ES-I3 (cell line): Measurements from ENCODE around the gene LAMB4.

Source experiments
- H3K36me3 ChIP-seq: 2 replicates; pipeline ENCODE4 v1.6.1; 2013; ENCODE audit warnings: mild to moderate bottlenecking, low read length, control low read depth, moderate library complexity; ENCODE audit not compliant: insufficient read depth
- H3K4me1 ChIP-seq: 2 replicates; pipeline ENCODE4 v1.6.1; 2013; ENCODE audit warnings: mild to moderate bottlenecking, control low read depth, low read length; ENCODE audit not compliant: insufficient read depth
- H3K9ac ChIP-seq: 2 replicates; pipeline ENCODE4 v1.6.1; 2013; ENCODE audit warnings: low read depth, mild to moderate bottlenecking, low read length, moderate library complexity
- H3K9me3 ChIP-seq: 2 replicates; pipeline ENCODE4 v1.6.1; 2013; ENCODE audit warnings: mild to moderate bottlenecking, low read length, moderate library complexity; ENCODE audit not compliant: control insufficient read depth, insufficient read depth

The LAMB4 gene

GRCh38 chr7:108130261-108130660 is at the start of gene LAMB4:
Gene LAMB4 (minus strand): TSS chr7:108130361. CDS start chr7:108123164, 7,197 bp downstream.
- Histone ChIP-seq H3K4me1 (peaks cover 3% of the 10 kb centered on the region; the same call in 1 of the 2 replicates), H3K36me3 (no peaks in the 10 kb centered on the region), H3K9me3 (no peaks in the 10 kb centered on the region), H3K9ac (no peak within 1 kb of the TSS)

DNA sequence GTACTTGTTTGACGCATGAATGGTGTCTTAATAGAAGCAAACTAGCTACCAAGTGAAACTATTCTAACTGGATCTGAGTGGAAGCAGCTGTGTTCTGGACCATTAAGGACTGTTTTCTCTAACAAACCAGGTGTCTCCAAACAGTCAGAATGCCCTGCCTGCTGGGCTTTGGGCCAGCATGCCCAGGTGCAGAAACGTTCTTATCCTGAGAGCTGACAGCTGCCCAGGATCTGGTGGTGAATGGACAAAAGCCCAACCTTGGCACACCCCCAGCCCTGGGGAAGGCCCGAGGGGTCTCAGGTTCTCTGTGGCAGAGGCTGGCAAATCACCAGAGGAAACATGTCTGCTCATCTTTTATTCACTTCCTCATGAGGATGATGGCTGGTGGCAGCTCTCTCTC is 48.2 kb upstream of the LAMB4 start:
- Histone ChIP-seq H3K9me3 (no peaks in the 10 kb centered on the region), H3K4me1 (peaks cover 4% of the 10 kb centered on the region), H3K36me3 (no peaks in the 10 kb centered on the region), H3K9ac (no peak overlapping the region)

DNA sequence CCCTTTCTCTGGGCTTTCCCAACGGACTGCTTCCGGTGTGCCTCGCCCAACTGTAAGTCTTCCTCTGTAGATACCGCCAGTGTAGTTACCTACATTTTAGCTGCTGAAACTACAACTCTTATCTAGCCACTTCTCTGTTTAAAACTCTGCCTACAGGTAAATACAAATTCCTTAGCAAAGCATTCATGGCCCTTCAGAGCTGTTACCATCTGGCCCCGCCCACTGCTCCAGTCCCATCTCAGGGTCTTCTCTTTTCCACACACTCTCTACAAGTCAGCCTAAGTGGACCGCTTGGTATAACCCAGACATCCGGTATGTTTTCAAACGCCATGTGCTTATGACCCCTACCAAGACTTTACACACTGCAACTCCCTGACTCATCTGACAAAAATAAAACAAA is 41.0 kb upstream of the LAMB4 start:
- H3K9me3 ChIP-seq: no peaks in the 10 kb centered on the region
- no peaks in the 10 kb centered on the region for H3K36me3 ChIP-seq
- no peak overlapping the region for H3K9ac ChIP-seq
- 0 out of 2 replicates have a peak, but pooled peaks cover 5% of the 10 kb centered on the region for H3K4me1 ChIP-seq

GRCh38 chr7:108170251-108170650 is 40.1 kb upstream of the LAMB4 start:
- Histone ChIP-seq H3K9me3 (no peaks in the 10 kb centered on the region), H3K36me3 (no peaks in the 10 kb centered on the region), H3K9ac (no peak overlapping the region), H3K4me1 (0 out of 2 replicates have a peak, but pooled peaks cover 5% of the 10 kb centered on the region)

GRCh38 chr7:108167460-108167859 is 37.3 kb upstream of the LAMB4 start:
- H3K36me3 ChIP-seq: no peaks in the 10 kb centered on the region
- H3K9me3 ChIP-seq: no peaks in the 10 kb centered on the region
- 0 out of 2 replicates have a peak, but pooled peaks cover 5% of the 10 kb centered on the region for H3K4me1 ChIP-seq
- H3K9ac ChIP-seq: no peak overlapping the region

DNA sequence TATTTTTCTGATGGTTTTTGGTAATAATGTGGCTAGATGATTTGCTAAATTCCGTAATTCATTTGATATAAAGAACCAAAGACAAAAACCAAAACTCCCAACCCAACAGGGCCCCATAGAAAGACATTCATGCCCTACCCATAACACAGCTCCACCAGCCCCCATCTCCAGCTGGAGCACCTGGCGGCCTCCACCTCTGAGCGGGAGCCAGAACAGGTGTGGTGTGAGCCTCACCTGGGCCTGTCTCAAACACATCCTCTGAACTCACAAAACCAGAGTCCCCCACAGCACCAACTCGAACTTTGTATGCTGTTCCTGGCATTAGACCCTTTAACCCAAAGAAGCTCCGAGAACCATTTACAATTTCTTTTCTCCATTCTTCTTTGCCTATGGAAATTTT is 36.5 kb upstream of the LAMB4 start:
- Histone ChIP-seq H3K9ac (no peak overlapping the region), H3K9me3 (no peaks in the 10 kb centered on the region), H3K36me3 (no peaks in the 10 kb centered on the region), H3K4me1 (0 out of 2 replicates have a peak, but pooled peaks cover 5% of the 10 kb centered on the region)

GRCh38 chr7:108165723-108166122 is 35.6 kb upstream of the LAMB4 start:
- H3K9me3 ChIP-seq: no peaks in the 10 kb centered on the region
- no peaks in the 10 kb centered on the region for H3K4me1 ChIP-seq
- H3K9ac ChIP-seq: no peak overlapping the region
- no peaks in the 10 kb centered on the region for H3K36me3 ChIP-seq

- no peaks in the 10 kb centered on the region for H3K9me3 ChIP-seq
- no peaks in the 10 kb centered on the region for H3K36me3 ChIP-seq
- no peaks in the 10 kb centered on the region for H3K4me1 ChIP-seq
- no peak overlapping the region for H3K9ac ChIP-seq
These were observed 34.8 kb upstream of the LAMB4 start for GRCh38 chr7:108164946-108165345.

DNA sequence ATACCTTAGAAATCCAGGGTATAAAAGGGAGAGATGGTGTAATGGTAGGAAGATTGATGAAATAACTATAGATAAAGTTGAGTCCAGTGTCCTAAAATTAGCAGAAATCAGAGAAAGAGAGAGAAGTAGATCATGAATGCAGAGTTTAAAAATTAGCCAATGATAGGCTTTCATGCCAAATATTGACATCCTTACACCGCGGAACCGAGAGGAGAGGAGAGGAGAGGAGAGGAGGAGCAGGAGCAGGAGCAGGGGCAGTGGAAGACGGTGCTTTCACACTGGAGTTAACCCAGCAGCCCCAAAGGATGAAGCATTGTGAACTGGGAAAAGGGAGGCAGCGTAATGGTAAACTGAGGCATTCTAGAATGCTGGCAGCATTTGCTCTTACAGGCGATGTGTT is 34.2 kb upstream of the LAMB4 start:
- no peak overlapping the region for H3K9ac ChIP-seq

GRCh38 chr7:108158776-108159175 is 28.6 kb upstream of the LAMB4 start:
- Histone ChIP-seq H3K36me3 (no peaks in the 10 kb centered on the region), H3K4me1 (no peaks in the 10 kb centered on the region; the same call in 1 of the 2 replicates), H3K9ac (no peak overlapping the region), H3K9me3 (no peaks in the 10 kb centered on the region)

More for the DNA sequence above, 34.2 kb upstream of the LAMB4 start:
- no peaks in the 10 kb centered on the region for H3K9me3 ChIP-seq
- H3K36me3 ChIP-seq: no peaks in the 10 kb centered on the region
- H3K4me1 ChIP-seq: no peaks in the 10 kb centered on the region

- Histone ChIP-seq H3K4me1 (no peaks in the 10 kb centered on the region; the same call in 1 of the 2 replicates), H3K36me3 (no peaks in the 10 kb centered on the region), H3K9me3 (no peaks in the 10 kb centered on the region), H3K9ac (no peak overlapping the region)
These were observed 27.6 kb upstream of the LAMB4 start for GRCh38 chr7:108157606-108158335.

GRCh38 chr7:108156897-108157605 is 26.9 kb upstream of the LAMB4 start:
- no peak overlapping the region for H3K9ac ChIP-seq
- H3K36me3 ChIP-seq: no peaks in the 10 kb centered on the region
- H3K9me3 ChIP-seq: no peaks in the 10 kb centered on the region
- no peaks in the 10 kb centered on the region; the same call in 1 of the 2 replicates for H3K4me1 ChIP-seq

GRCh38 chr7:108152198-108152597 is 22.0 kb upstream of the LAMB4 start:
- Histone ChIP-seq H3K36me3 (no peaks in the 10 kb centered on the region), H3K9me3 (no peaks in the 10 kb centered on the region), H3K4me1 (no peaks in the 10 kb centered on the region), H3K9ac (no peak overlapping the region)

- no peaks in the 10 kb centered on the region for H3K9me3 ChIP-seq
- no peaks in the 10 kb centered on the region for H3K36me3 ChIP-seq
- H3K9ac ChIP-seq: no peak overlapping the region
- no peaks in the 10 kb centered on the region for H3K4me1 ChIP-seq
These were observed 19.7 kb upstream of the LAMB4 start for GRCh38 chr7:108149908-108150307.

DNA sequence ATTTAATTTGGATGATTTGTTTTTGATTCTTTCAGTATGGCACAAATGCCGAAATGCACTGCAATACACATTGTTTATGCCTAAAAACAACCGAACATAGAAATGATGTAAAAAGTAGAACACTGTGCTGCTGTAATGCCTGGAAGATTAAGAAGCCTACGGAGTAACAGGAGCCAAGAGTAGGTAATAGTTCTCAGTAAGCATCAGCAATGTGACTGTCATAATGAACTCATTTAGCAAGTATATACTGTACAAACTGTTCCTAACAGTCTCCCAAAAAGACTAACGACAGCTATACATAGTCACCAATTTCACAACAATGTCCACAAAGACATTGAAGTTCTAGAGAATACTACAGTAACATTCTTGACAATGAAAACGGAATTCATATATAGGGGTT is 19.0 kb upstream of the LAMB4 start:
- Histone ChIP-seq H3K4me1 (no peaks in the 10 kb centered on the region), H3K9ac (no peak overlapping the region), H3K9me3 (no peaks in the 10 kb centered on the region), H3K36me3 (no peaks in the 10 kb centered on the region)
